Measurements from ENCODE around the gene STX8. TPM values are rescaled to one million over a fixed set of nuclear protein-coding genes. Genes with fewer than 3 reads are reported as not detected.

STX8 gene
- polyA plus RNA-seq, 1 of the 3 experiments (the other 2 are of a cell fraction): 51.3 TPM

DNA sequence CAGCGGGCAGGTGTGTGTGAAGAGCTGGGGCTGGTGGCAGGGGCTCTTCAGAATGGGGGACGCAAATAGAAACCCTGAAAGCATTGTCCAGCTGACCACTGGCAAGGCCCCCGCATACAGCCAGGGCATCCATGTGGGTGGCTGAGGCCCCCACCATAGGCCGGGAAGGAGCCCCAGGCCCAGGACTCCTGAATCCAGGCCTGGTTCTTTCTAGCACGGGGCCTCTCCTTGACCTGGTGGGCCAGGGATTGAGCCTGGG lies 353.8 kb downstream of the STX8 start:
- TF ChIP-seq TEAD4 (IDR thresholded peaks at IDR 0.05; ENCODE audit: borderline replicate concordance, insufficient read depth) (no peak), NFIC (IDR thresholded peaks at IDR 0.05; ENCODE audit: borderline replicate concordance) (no peak), TAF1 (IDR thresholded peaks at IDR 0.05; ENCODE audit: borderline replicate concordance, low read depth, low read length) (no peak), RAD21 (IDR thresholded peaks at IDR 0.05; ENCODE audit: low read length) (no peak), GATA2 (CRISPR knock-in tag; IDR thresholded peaks at IDR 0.05) (no peak), GABPA (IDR thresholded peaks at IDR 0.05; ENCODE audit: low read depth) (no peak)
- TF ChIP-seq, protein P1, sequence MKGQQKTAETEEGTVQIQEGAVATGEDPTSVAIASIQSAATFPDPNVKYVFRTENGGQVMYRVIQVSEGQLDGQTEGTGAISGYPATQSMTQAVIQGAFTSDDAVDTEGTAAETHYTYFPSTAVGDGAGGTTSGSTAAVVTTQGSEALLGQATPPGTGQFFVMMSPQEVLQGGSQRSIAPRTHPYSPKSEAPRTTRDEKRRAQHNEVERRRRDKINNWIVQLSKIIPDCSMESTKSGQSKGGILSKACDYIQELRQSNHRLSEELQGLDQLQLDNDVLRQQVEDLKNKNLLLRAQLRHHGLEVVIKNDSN (IDR thresholded peaks at IDR 0.05; ENCODE audit: borderline replicate concordance, low read depth): no peak
- TF ChIP-seq, protein P2, sequence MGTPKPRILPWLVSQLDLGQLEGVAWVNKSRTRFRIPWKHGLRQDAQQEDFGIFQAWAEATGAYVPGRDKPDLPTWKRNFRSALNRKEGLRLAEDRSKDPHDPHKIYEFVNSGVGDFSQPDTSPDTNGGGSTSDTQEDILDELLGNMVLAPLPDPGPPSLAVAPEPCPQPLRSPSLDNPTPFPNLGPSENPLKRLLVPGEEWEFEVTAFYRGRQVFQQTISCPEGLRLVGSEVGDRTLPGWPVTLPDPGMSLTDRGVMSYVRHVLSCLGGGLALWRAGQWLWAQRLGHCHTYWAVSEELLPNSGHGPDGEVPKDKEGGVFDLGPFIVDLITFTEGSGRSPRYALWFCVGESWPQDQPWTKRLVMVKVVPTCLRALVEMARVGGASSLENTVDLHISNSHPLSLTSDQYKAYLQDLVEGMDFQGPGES (IDR thresholded peaks at IDR 0.05; ENCODE audit: low read depth, low read length): no peak
- TF ChIP-seq, protein P3, sequence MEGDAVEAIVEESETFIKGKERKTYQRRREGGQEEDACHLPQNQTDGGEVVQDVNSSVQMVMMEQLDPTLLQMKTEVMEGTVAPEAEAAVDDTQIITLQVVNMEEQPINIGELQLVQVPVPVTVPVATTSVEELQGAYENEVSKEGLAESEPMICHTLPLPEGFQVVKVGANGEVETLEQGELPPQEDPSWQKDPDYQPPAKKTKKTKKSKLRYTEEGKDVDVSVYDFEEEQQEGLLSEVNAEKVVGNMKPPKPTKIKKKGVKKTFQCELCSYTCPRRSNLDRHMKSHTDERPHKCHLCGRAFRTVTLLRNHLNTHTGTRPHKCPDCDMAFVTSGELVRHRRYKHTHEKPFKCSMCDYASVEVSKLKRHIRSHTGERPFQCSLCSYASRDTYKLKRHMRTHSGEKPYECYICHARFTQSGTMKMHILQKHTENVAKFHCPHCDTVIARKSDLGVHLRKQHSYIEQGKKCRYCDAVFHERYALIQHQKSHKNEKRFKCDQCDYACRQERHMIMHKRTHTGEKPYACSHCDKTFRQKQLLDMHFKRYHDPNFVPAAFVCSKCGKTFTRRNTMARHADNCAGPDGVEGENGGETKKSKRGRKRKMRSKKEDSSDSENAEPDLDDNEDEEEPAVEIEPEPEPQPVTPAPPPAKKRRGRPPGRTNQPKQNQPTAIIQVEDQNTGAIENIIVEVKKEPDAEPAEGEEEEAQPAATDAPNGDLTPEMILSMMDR (IDR thresholded peaks at IDR 0.05): no peak
- TF ChIP-seq, protein P4, sequence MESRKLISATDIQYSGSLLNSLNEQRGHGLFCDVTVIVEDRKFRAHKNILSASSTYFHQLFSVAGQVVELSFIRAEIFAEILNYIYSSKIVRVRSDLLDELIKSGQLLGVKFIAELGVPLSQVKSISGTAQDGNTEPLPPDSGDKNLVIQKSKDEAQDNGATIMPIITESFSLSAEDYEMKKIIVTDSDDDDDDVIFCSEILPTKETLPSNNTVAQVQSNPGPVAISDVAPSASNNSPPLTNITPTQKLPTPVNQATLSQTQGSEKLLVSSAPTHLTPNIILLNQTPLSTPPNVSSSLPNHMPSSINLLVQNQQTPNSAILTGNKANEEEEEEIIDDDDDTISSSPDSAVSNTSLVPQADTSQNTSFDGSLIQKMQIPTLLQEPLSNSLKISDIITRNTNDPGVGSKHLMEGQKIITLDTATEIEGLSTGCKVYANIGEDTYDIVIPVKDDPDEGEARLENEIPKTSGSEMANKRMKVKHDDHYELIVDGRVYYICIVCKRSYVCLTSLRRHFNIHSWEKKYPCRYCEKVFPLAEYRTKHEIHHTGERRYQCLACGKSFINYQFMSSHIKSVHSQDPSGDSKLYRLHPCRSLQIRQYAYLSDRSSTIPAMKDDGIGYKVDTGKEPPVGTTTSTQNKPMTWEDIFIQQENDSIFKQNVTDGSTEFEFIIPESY (IDR thresholded peaks at IDR 0.05; ENCODE audit: borderline replicate concordance, low read depth): no peak
- Histone ChIP-seq H3F3A (replicated peaks; ENCODE audit: insufficient read depth) (no peaks in the 10 kb centered on the region), H3K9ac (no peak overlapping the region), H3K27me3 (ENCODE audit: insufficient read depth) (no peaks in the 10 kb centered on the region), H4K20me1 (ENCODE audit: insufficient read depth) (no peaks in the 10 kb centered on the region), H3K4me2 (no peak overlapping the region), H3K9me2 (no peaks in the 10 kb centered on the region), H2AFZ (ENCODE audit: low read depth) (no peak overlapping the region), H3K27ac (ENCODE audit: low read depth in 2 of 2, low read length in 1 of 2) (no peak overlapping the region), H3K36me3 (replicated peaks in 1 of 2; ENCODE audit: control insufficient read depth in 1 of 2, insufficient read depth in 2 of 2, low read length in 1 of 2) (no peaks in the 10 kb centered on the region), H3K9me3 (no peaks in the 10 kb centered on the region), H3K4me1 (ENCODE audit: control insufficient read depth in 1 of 2, insufficient read depth in 2 of 2, low read depth in 1 of 2, low read length in 1 of 2) (peaks cover 0 to 14% of the 10 kb centered on the region in 2 experiments; a peak in 2 of 4 replicates), H3K4me3 (ENCODE audit: low read depth in 2 of 2, low read length in 1 of 2) (no peak overlapping the region), H3K79me2 (ENCODE audit: insufficient read depth) (no peaks in the 10 kb centered on the region)
- WGBS (ENCODE audit: low lambda C conversion rate): 65% methylated on average over 4 of the region's 5 CpGs
- DNase-seq: no peak
- POLR2A ChIA-PET: no interaction called here
- CTCF ChIA-PET: no interaction called here

Measured in SK-N-SH (cell line).